Measurements from ENCODE around the gene ACAN.

The ACAN gene

GRCh38 chr15:88803241-88803919 is at the start of gene ACAN:
Gene ACAN (plus strand): TSS chr15:88803436. CDS start chr15:88836207, 32,771 bp downstream.
- no peak for DNase-seq

- no peak for DNase-seq
Observed at GRCh38 chr15:88756521-88756920, 46.7 kb upstream of the ACAN start.

- DNase-seq: no peak
Observed at GRCh38 chr15:88756921-88757320, 46.3 kb upstream of the ACAN start.

GRCh38 chr15:88759872-88760271 is 43.4 kb upstream of the ACAN start:
- DNase-seq: no peak

GRCh38 chr15:88764448-88764847 is 38.8 kb upstream of the ACAN start:
- DNase-seq: no peak

GRCh38 chr15:88765212-88765611 is 38.0 kb upstream of the ACAN start:
- DNase-seq: no peak

GRCh38 chr15:88769161-88769971 is 33.9 kb upstream of the ACAN start:
- no peak for DNase-seq

GRCh38 chr15:88775776-88776175 is 27.5 kb upstream of the ACAN start:
- DNase-seq: no peak

GRCh38 chr15:88776646-88777045 is 26.6 kb upstream of the ACAN start:
- no peak for DNase-seq

GRCh38 chr15:88779944-88780343 is 23.3 kb upstream of the ACAN start:
- no peak for DNase-seq

GRCh38 chr15:88782465-88782864 is 20.8 kb upstream of the ACAN start:
- no peak for DNase-seq

- DNase-seq: no peak
Observed at GRCh38 chr15:88785217-88785616, 18.0 kb upstream of the ACAN start.

GRCh38 chr15:88788036-88788435 is 15.2 kb upstream of the ACAN start:
- no peak for DNase-seq

- no peak for DNase-seq
Observed at GRCh38 chr15:88788816-88789215, 14.4 kb upstream of the ACAN start.

- DNase-seq: no peak
Observed at GRCh38 chr15:88790486-88790885, 12.8 kb upstream of the ACAN start.

- no peak for DNase-seq
Observed at GRCh38 chr15:88791637-88792036, 11.6 kb upstream of the ACAN start.

- DNase-seq: no peak
Observed at GRCh38 chr15:88792342-88793282, 10.6 kb upstream of the ACAN start.

GRCh38 chr15:88794001-88794400 is 9.2 kb upstream of the ACAN start:
- DNase-seq: no peak

GRCh38 chr15:88797663-88798339 is 5.4 kb upstream of the ACAN start:
- DNase-seq: no peak

GRCh38 chr15:88799341-88799740 is 3.9 kb upstream of the ACAN start:
- DNase-seq: no peak

GRCh38 chr15:88800026-88800425 is 3.2 kb upstream of the ACAN start:
- no peak for DNase-seq

- DNase-seq: no peak
Observed at GRCh38 chr15:88800738-88801137, 2.5 kb upstream of the ACAN start.
